ENCODE measurements around the gene NUCB1.
A peak's percentile ranks its signal among the peaks of the same experiment; 100 is the strongest.

The NUCB1 gene

DNA sequence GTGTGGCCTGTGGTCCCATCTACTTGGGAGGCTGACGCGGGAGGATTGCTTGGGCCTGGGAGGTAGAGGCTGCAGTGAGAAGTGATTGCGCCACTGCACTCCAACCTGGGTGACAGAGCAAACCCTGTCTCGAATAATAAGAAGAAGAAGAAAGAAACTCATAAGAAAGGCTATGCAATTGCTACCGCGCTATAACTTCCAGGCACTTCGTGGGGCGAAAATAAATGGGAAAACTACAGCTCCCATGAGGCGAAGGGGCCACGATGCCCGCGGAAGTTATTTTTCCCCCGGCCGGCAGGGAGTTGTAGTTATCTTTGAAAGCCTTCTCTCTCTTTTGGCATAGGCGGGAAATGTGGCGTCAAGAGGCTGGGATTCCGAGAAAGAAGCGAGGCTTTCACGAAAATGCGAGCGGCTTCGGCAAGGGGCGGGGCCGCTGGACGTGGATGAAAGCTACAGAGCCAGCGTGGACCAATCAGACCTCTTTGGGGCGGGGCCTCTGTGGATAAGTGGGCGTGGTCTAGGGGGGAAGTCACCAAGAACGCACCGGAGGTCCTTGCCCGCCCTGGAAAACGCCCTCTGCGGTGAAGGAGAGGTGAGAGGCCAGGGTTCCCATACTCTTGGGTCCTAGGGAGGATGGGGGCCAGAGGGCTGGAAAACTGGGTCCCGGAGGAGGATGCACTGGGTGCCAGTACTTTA is at the start of gene NUCB1:
Gene NUCB1 (plus strand): TSS at position 532 of the 696 bp plus-strand sequence. CDS start 485 bp downstream, outside the sequence.
- no peak for TF ChIP-seq EZH2phosphoT487 (IDR thresholded peaks at IDR 0.05; ENCODE audit: borderline replicate concordance)
- TF ChIP-seq, protein P1, sequence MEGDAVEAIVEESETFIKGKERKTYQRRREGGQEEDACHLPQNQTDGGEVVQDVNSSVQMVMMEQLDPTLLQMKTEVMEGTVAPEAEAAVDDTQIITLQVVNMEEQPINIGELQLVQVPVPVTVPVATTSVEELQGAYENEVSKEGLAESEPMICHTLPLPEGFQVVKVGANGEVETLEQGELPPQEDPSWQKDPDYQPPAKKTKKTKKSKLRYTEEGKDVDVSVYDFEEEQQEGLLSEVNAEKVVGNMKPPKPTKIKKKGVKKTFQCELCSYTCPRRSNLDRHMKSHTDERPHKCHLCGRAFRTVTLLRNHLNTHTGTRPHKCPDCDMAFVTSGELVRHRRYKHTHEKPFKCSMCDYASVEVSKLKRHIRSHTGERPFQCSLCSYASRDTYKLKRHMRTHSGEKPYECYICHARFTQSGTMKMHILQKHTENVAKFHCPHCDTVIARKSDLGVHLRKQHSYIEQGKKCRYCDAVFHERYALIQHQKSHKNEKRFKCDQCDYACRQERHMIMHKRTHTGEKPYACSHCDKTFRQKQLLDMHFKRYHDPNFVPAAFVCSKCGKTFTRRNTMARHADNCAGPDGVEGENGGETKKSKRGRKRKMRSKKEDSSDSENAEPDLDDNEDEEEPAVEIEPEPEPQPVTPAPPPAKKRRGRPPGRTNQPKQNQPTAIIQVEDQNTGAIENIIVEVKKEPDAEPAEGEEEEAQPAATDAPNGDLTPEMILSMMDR (conservative IDR thresholded peaks at IDR 0.05; ENCODE audit: low read length): 0 out of 2 replicates have a peak, but pooled peaks have one; percentile 19
- H3K27me3 ChIP-seq (ENCODE audit: insufficient read depth, low read length, poor library complexity, severe bottlenecking): no peaks in the 10 kb centered on the region
- H3K9me3 ChIP-seq (ENCODE audit: insufficient read depth, low read depth, low read length): no peaks in the 10 kb centered on the region
- peak within 1 kb of the TSS; percentile 90 for H3K4me3 ChIP-seq (ENCODE audit: low read length, poor library complexity, severe bottlenecking)
- H3K4me1 ChIP-seq (ENCODE audit: insufficient read depth, low read length, poor library complexity, severe bottlenecking): peaks cover 14% of the 10 kb centered on the region
- H3K36me3 ChIP-seq (ENCODE audit: insufficient read depth, low read length): no peaks in the 10 kb centered on the region
- no peaks in the 10 kb centered on the region for H3F3A ChIP-seq (ENCODE audit: low read depth)
- peak within 1 kb of the TSS; percentile 94 for H3K4me2 ChIP-seq (ENCODE audit: low read depth, low read length, poor library complexity, severe bottlenecking)
- H4K20me1 ChIP-seq (ENCODE audit: insufficient read depth, low read length, poor library complexity, severe bottlenecking): peaks cover 7% of the 10 kb centered on the region
- H3K9ac ChIP-seq (ENCODE audit: low read depth, low read length, poor library complexity, severe bottlenecking): peak within 1 kb of the TSS; percentile 90
- H2AFZ ChIP-seq (ENCODE audit: low read length): peak within 1 kb of the TSS; percentile 65
- H3K9me2 ChIP-seq (replicated peaks; ENCODE audit: low read depth, low read length): no peaks in the 10 kb centered on the region
- H3K79me2 ChIP-seq (ENCODE audit: insufficient read depth, low read length): peaks cover 16% of the 10 kb centered on the region; the same call in 1 of the 2 replicates

DNA sequence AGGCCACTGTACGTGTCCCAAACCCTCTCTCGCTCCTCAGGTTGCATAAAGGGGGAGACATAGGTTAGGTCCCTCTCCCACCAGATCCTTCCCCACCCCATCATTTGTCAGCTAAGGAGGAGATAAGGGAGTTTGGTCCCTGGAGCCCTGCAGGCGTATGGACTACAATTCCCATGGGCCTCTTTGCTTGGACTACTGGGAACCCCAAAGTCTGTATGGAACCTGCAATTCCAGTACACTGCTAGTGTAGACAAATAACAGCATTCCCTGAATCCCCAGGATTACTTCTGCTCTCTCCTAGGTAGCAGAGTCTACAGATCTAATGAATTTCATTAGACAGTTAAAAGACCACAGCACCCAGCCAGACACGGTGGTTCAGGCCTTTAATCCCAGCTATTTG is 47.8 kb upstream of the NUCB1 start:
- Histone ChIP-seq H3K4me3 (ENCODE audit: low read length, poor library complexity, severe bottlenecking) (no peak overlapping the region), H3K9me3 (ENCODE audit: insufficient read depth, low read depth, low read length) (no peaks in the 10 kb centered on the region), H3K9me2 (replicated peaks; ENCODE audit: low read depth, low read length) (no peaks in the 10 kb centered on the region), H3K79me2 (ENCODE audit: insufficient read depth, low read length) (no peaks in the 10 kb centered on the region), H4K20me1 (ENCODE audit: insufficient read depth, low read length, poor library complexity, severe bottlenecking) (no peaks in the 10 kb centered on the region), H3K4me2 (ENCODE audit: low read depth, low read length, poor library complexity, severe bottlenecking) (no peak overlapping the region), H3K36me3 (ENCODE audit: insufficient read depth, low read length) (no peaks in the 10 kb centered on the region), H3F3A (ENCODE audit: low read depth) (no peaks in the 10 kb centered on the region), H3K9ac (ENCODE audit: low read depth, low read length, poor library complexity, severe bottlenecking) (no peak overlapping the region), H2AFZ (ENCODE audit: low read length) (no peak overlapping the region), H3K4me1 (ENCODE audit: insufficient read depth, low read length, poor library complexity, severe bottlenecking) (no peaks in the 10 kb centered on the region), H3K27me3 (ENCODE audit: insufficient read depth, low read length, poor library complexity, severe bottlenecking) (no peaks in the 10 kb centered on the region)
- TF ChIP-seq, protein P1 (conservative IDR thresholded peaks at IDR 0.05; ENCODE audit: low read length): no peak
- no peak for TF ChIP-seq EZH2phosphoT487 (IDR thresholded peaks at IDR 0.05; ENCODE audit: borderline replicate concordance)

DNA sequence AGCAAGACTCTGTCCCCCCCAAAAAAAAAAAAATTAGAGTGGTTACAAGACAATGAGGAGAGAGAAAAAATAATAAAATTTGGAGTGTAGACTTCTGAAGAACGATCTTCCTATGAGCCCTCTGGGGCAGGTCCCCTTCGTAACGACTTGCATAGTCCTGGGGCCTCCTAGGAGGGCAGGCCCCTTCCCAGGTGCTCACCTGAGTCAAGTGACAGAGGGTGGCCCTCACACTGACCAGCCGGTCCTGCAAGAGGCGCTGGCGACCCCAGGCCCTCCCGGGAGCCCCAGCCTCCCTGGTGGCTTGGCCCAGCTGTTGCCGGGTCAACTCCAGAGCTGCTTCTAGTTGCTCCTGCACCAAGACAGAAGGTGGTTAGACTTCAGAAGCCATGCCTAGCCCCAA is 46.6 kb upstream of the NUCB1 start:
- Histone ChIP-seq H3K36me3 (ENCODE audit: insufficient read depth, low read length) (no peaks in the 10 kb centered on the region), H3K4me3 (ENCODE audit: low read length, poor library complexity, severe bottlenecking) (no peak overlapping the region), H3K4me1 (ENCODE audit: insufficient read depth, low read length, poor library complexity, severe bottlenecking) (no peaks in the 10 kb centered on the region), H3K79me2 (ENCODE audit: insufficient read depth, low read length) (no peaks in the 10 kb centered on the region), H3K9me2 (replicated peaks; ENCODE audit: low read depth, low read length) (no peaks in the 10 kb centered on the region), H4K20me1 (ENCODE audit: insufficient read depth, low read length, poor library complexity, severe bottlenecking) (no peaks in the 10 kb centered on the region), H3F3A (ENCODE audit: low read depth) (no peaks in the 10 kb centered on the region), H3K9me3 (ENCODE audit: insufficient read depth, low read depth, low read length) (no peaks in the 10 kb centered on the region), H3K9ac (ENCODE audit: low read depth, low read length, poor library complexity, severe bottlenecking) (no peak overlapping the region), H3K27me3 (ENCODE audit: insufficient read depth, low read length, poor library complexity, severe bottlenecking) (no peaks in the 10 kb centered on the region), H3K4me2 (ENCODE audit: low read depth, low read length, poor library complexity, severe bottlenecking) (no peak overlapping the region), H2AFZ (ENCODE audit: low read length) (no peak overlapping the region)
- no peak for TF ChIP-seq EZH2phosphoT487 (IDR thresholded peaks at IDR 0.05; ENCODE audit: borderline replicate concordance)
- TF ChIP-seq, protein P1 (conservative IDR thresholded peaks at IDR 0.05; ENCODE audit: low read length): no peak
